GM18520 (cell line): Measurements from ENCODE around the gene GTPBP1.

Experiments
- ATAC-seq: cut with Tn5 transposase; IDR thresholded peaks from one replicate; pipeline ENCODE4 v1.9.1; 2021; ENCODE audit not compliant: unreplicated experiment

The GTPBP1 gene

DNA sequence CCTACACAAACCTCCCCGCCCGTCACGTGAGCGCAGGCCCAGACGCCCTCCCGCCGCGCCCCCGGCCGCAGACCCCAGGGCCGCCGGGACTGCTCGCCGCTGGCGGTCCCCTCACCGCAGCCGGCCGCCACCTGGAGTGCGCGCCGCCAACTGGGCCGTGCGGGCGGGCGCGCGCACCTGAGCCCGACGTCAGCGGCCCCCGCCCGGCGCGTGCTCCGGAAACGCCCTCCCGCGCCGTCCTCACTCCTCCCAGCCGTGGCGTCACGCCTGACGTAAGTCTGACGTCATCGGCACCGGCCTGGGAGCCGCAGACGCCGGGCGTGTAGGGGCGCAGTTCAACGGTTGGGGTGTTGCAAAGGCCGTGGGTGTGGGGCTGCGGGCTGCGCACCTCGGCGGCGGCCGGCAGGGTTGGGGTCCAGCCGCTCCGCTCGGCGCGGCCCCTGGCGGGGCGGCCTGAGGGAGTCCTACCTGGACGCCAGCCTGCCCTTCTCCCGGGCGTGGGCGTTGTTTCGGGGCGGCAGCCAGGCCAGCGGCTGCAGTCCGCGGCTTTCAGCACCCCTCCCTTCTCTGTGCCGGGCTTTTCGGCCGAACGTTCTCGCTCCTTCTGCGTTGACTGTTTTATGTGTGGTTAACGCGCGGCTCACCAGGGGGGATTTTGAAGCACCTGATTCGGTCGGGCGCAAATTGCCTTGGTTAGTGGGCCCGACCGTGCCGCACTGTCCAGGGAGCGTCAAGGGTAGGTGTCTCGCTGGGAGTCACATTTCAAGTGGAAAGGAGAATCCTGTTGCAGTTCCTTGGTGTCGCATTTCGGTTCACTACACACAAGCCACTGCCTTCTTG, 4.7 kb upstream of the GTPBP1 start, which contains the start of gene JOSD1:
TSS of gene JOSD1 (minus strand) at position 155 of the 840 bp plus-strand sequence. CDS start 956 bp downstream, outside the sequence.
- peak; percentile 26 for ATAC-seq

DNA sequence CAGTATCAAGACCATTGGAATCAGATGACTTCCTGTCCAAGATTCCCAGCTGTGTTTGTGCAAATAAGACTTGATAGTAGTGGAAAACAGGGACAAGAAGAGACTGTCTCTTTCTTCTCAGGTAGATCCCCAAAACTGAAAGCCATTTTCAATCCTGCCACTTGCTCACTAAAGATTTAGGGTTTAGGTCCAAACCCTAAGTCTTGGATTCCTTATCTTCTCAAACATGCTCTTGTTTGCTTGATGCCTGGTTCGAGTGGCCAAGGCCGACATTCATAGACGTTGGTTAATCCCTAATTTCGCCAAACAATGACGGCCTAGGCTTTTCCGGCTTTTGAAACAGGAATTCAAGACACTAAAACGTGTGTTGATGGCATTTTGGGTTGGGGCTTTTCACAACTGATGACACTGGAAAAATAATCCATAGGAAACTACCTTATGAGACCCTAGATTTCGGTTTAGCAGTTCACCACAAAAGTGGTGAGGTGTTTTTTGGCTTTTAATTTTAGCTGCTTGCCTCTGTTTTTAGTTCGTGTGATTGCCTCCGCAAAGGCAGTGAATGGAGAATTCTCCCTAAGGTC, 1.0 kb upstream of the GTPBP1 start:
- ATAC-seq: no peak

GRCh38 chr22:38706101-38706900, 557 bp downstream of the GTPBP1 start:
- peak; percentile 6 for ATAC-seq

- no peak for ATAC-seq
These were observed 1.1 kb downstream of the GTPBP1 start for GRCh38 chr22:38706901-38707195.

- ATAC-seq: no peak
These were observed 1.6 kb downstream of the GTPBP1 start for GRCh38 chr22:38707346-38707745.

GRCh38 chr22:38707984-38708383, 2.2 kb downstream of the GTPBP1 start:
- ATAC-seq: no peak

- ATAC-seq: no peak
These were observed 3.6 kb downstream of the GTPBP1 start for GRCh38 chr22:38709306-38709705.

DNA sequence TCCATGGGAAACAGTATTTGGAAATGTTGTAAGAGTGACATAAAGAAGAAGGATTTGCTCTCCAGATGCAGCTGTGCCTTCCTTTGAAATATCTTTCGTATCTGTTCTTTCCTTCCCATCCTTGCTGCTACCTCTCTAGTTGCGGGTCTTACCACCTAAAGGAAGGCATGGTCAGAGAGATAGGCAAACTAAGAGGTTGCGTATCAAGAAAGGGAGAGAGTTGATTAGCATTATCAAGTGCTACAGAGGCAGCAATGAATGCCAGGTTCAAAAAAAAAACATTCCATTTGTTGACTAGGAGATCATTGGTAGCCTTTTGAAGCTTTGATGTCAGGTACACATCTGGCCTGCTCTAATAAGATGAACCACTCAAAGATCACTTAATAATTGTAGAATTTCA, 4.6 kb downstream of the GTPBP1 start:
- ATAC-seq: no peak

DNA sequence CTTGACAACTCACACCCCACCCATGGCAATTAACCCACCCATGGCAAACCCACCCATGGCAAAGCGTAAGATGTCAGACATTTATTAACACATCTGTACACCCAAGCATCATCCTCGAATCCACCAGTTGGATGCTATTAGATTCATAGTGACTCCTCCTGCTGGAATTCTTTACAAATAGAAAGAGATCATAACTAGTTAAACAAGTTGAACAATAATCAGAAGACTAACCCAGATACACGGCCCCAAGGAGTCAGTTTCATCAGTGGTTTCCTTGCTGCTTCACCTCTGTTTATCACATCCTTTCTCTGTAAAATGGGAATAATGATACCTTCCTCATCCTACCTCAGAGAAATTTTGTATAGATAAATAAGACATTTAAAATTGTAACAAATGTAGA, 5.1 kb downstream of the GTPBP1 start:
- ATAC-seq: no peak

DNA sequence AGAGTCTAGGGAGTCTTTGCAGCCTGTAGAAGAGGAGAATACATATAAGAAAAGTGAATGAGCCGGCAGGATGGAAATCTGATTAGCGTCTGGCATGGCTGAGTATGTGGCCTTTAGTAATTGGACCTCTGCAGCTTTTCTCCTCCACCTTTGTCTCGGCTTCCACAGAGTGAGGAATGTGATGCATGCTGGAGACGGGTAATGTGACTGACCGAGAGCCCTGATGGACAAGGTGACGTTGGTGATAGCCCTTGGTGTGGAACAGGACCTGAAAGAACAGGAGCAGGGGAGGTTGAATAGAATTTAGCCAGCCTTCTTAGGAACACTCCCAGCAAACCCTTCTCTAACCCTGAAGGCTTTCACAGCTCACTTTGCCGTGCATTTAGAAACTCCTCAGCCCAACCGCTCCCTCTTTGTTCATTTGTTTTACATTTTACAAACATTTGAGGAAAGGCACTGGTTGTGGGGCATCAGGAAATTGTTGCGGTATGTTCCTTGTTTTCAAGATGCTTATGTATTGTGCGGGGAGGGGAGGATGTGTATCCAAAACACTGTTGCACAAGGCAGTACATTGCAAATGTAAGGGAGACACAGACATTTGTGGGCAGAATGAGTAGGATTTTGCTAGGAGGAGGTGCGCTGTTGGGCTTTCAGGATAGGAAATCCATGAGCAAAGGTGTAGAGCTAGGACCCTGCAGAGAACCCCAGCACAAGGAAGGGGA, 6.9 kb downstream of the GTPBP1 start:
- ATAC-seq: no peak

GRCh38 chr22:38713921-38714320, 8.2 kb downstream of the GTPBP1 start:
- no peak for ATAC-seq

DNA sequence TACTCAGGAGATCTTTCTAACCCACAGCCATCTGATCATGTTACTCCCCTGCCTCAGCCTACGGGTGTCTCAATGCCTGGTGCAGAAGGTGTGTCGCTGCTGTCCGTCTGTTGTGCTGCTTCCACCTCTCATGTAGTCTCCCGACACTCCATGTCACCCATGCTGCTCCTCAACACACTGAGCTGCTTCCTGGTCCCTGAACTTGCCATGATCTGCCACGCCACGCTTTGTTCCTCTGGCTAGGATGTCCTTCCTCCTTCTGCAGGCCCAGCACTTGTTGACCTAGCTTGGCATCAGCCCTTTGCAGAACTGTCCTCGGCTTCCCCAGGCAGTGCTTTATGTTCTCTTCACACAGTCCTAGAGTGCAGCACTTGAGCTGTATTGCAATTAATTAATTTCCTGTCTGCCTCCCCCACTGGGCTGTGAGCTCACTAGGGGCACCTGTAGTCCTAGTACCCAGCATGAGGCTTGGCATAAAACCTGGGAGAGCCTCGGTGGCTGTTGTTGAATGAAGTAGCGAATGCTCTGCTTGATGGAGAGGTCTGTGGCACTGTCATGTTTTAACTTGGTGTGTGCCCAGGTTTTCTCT, 9.5 kb downstream of the GTPBP1 start:
- ATAC-seq: no peak

DNA sequence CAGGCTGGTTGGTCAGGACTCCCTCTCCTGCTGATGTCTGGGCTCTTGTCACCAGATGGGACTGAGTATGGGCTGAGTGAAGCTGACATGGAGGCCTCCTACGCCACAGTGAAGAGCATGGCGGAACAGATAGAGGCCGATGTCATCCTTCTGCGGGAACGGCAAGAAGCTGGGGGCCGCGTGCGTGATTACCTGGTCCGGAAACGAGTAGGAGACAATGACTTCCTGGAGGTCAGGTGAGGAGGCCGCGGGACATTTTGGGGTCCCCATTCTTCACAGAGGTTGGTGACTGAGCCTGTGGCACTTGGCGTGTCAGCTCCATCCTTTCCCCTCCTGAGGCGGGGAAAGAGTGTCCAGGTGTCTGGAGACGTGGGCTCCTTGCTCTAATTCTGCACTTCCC, 10.1 kb downstream of the GTPBP1 start:
- ATAC-seq: no peak

- no peak for ATAC-seq
These were observed 10.5 kb downstream of the GTPBP1 start for GRCh38 chr22:38716271-38716670.

DNA sequence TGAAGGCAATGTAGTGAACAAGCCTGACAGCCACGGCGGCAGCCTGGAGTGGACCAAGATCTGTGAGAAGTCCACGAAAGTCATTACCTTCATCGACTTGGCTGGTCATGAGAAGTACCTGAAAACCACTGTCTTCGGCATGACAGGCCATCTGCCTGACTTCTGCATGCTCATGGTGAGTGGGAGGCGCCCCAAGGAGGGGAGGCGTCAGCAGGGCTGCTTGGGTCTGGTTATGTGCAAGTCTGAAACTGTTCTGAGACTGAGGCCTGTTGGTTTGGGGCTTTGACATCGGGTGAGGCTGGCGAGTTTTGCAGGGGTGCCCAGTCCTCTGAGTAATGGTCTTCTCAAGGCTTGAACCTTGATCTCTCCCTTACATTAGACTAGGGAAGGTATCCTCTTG, 11.1 kb downstream of the GTPBP1 start:
- ATAC-seq: no peak

GRCh38 chr22:38717244-38717643, 11.5 kb downstream of the GTPBP1 start:
- ATAC-seq: no peak

DNA sequence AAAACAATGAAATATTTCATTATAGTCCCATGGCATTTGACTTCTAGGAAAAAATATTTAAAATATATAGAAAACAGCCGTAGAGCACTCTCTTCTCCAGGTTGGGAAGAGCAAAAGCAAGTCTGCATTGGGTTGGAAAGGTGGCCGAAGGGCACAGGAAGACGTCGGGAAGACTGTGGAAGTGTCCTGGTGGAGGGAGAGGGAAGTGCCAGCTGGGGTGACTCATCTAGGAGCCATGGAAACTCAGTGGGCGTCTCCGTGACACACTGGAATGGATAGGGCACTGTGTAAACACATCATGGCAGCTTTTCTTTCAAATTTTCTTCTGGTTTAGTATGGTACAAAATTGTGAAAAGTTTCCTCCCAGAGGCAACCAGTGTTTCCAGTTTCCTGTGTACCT, 12.7 kb downstream of the GTPBP1 start:
- ATAC-seq: no peak

DNA sequence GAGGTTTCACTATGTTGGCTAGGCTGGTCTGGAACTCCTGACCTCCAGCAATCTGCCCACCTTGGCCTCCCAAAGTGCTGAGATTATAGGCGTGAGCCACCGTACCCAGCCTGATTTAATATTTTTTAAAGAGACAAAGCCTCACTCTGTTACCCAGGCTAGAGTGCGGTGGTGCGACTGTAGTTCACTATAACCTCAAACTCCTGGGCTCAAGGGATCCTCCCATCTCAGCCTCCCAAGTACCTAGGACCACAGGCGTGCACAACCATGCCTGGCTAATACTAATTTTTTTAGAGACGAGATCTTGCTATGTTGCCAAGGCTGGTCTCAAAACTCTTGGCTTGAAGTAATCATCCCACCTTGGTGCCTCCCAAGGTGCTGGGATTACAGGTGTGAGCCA, 13.5 kb downstream of the GTPBP1 start:
- ATAC-seq: no peak

GRCh38 chr22:38720350-38720749, 14.6 kb downstream of the GTPBP1 start:
- no peak for ATAC-seq

- ATAC-seq: no peak
These were observed 15.8 kb downstream of the GTPBP1 start for GRCh38 chr22:38721551-38721950.

GRCh38 chr22:38724176-38724575, 18.4 kb downstream of the GTPBP1 start:
- ATAC-seq: no peak
